Endodermal cell (in vitro differentiated cells): Measurements from ENCODE around the gene IL36B. TPM values are rescaled to one million over a fixed set of nuclear protein-coding genes. Genes with fewer than 3 reads are reported as not detected.

Source experiments
- DNase-seq: peaks from one replicate; pipeline ENCODE4 v3.0.0-alpha.2; 2017
- H3K27ac ChIP-seq: 2 replicates; pipeline ENCODE4 v1.5.1; 2013; ENCODE audit warnings: mild to moderate bottlenecking, low read depth, low read length, moderate library complexity
- H3K27me3 ChIP-seq: 2 replicates; pipeline ENCODE4 v1.6.1; 2013; ENCODE audit warnings: mild to moderate bottlenecking, low read length, moderate library complexity; ENCODE audit not compliant: insufficient read depth, control insufficient read depth, poor library complexity, severe bottlenecking
- H3K36me3 ChIP-seq: 2 replicates; pipeline ENCODE4 v1.7.0; 2013; ENCODE audit warnings: mild to moderate bottlenecking, low read length, moderate library complexity; ENCODE audit not compliant: control insufficient read depth, insufficient read depth
- H3K4me1 ChIP-seq: one replicate; pipeline ENCODE4 v1.7.0; 2013; ENCODE audit warnings: low read length; ENCODE audit not compliant: control insufficient read depth, insufficient read depth
- H3K4me3 ChIP-seq: 2 replicates; pipeline ENCODE4 v1.5.1; 2013; ENCODE audit warnings: mild to moderate bottlenecking, low read length, moderate library complexity
- H3K9ac ChIP-seq: 2 replicates; pipeline ENCODE4 v1.6.1; 2013; ENCODE audit warnings: mild to moderate bottlenecking, low read length, moderate library complexity; ENCODE audit not compliant: poor library complexity, severe bottlenecking; ENCODE audit errors: extremely low read depth
- H3K9me3 ChIP-seq: 2 replicates; pipeline ENCODE4 v1.6.1; 2013; ENCODE audit warnings: mild to moderate bottlenecking, low read length, moderate library complexity; ENCODE audit not compliant: control insufficient read depth
- H3K27ac Mint-ChIP-seq: 2 replicates; pipeline ENCODE4 v1.8.0; 2020; ENCODE audit warnings: mixed read lengths
- H3K27me3 Mint-ChIP-seq: 2 replicates; pipeline ENCODE4 v1.8.0; 2021; ENCODE audit warnings: mild to moderate bottlenecking, mixed read lengths; ENCODE audit not compliant: insufficient read depth
- H3K36me3 Mint-ChIP-seq: 2 replicates; pipeline ENCODE4 v1.8.0; 2020; ENCODE audit warnings: low read depth, mixed read lengths
- H3K4me1 Mint-ChIP-seq: 2 replicates; pipeline ENCODE4 v1.8.0; 2020; ENCODE audit warnings: mixed read lengths
- H3K4me3 Mint-ChIP-seq: 2 replicates; pipeline ENCODE4 v1.8.0; 2020; ENCODE audit warnings: mild to moderate bottlenecking, moderate library complexity, mixed read lengths
- H3K9me3 Mint-ChIP-seq: 2 replicates; pipeline ENCODE4 v1.8.0; 2020; ENCODE audit warnings: mild to moderate bottlenecking, mixed read lengths
- CTCF ChIP-seq: fragments of 200-600 bp; sonication (generic); conservative IDR thresholded peaks from 2 replicates; pipeline ENCODE4 v1.5.0; 2021; ENCODE audit warnings: antibody characterized with exemption, mild to moderate bottlenecking
- WGBS, 2 experiments: methylation state at CpG; one replicate each; pipeline versions ENCODE4 v1.1.5 to v1.1.7; 2013; ENCODE audit warnings: missing lambda C conversion rate in 2 of 2, mixed read lengths in 1 of 2; ENCODE audit not compliant: insufficient coverage in 1 of 2, insufficient read length in 1 of 2; 5-methylcytosine and 5-hydroxymethylcytosine counted together
- total RNA-seq, 2 donors: library from RNA; stranded (reverse); fragmentation: NEBNext Ultra II Directional in 1 of 2; extraction: Animal tissue kit (Norgen Biotek cat#: 25700) in 1 of 2; gene quantifications; 2 replicates in 1 of 2; 3 replicates in 1 of 2; pipeline ENCODE4 v1.2.1, GENCODE V29; 2021

IL36B gene
- total RNA-seq, 2 donors from 2014 or later: not detected

DNA sequence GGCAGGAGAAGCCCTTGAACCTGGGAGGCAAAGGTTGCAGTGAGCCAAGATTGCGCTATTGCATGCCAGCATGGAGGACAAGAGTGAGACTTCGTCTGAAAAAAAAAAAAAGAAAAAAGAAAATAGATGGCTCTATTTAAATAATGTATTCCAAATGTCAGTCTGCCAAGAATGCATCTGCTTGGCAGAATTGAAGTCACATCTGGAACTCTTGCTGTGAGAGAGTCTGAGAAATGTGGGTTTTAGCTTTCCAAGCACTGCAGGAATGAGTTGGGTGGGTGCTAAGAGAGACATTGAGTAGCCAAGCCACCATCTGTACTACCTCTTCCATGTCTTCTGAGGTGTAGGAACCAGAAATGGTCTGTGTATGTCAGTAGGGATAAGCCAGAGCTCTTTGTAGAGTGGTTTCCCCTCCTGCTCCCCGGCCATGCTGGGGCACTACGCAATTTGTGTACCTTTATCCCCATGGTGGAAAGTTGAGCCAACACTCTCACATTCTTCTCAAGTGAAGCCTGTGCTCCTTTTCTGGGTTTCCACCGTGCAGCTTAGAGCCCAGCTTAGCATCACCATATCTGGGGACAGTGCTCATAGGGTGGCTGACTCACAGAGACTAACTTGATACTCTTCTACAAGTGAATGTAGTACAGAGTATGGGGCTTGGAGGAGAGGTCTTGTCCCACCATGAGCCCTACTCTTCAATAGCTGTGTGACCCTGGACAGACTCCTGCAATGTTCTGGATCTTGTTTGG, 40.4 kb upstream of the IL36B start:
- H3K4me1 ChIP-seq: no peaks in the 10 kb centered on the region
- DNase-seq: no peak
- H3K27me3 ChIP-seq: peaks cover 69% of the 10 kb centered on the region
- H3K4me3 ChIP-seq: no peak overlapping the region
- H3K27ac ChIP-seq: no peak overlapping the region
- Mint-ChIP-seq H3K4me1 (no peaks in the 10 kb centered on the region), H3K9me3 (peaks cover 24% of the 10 kb centered on the region), H3K4me3 (no peak overlapping the region), H3K27ac (no peak overlapping the region), H3K27me3 (peaks cover 15% of the 10 kb centered on the region), H3K36me3 (no peaks in the 10 kb centered on the region)
- H3K36me3 ChIP-seq: no peaks in the 10 kb centered on the region
- TF ChIP-seq CTCF: no peak
- no peak overlapping the region for H3K9ac ChIP-seq
- H3K9me3 ChIP-seq: peaks cover 25% of the 10 kb centered on the region
- 87 to 100% methylated on average over 1 to 5 of the region's 5 CpGs for WGBS, 2 experiments

- no peak for DNase-seq
- no peak overlapping the region for H3K4me3 Mint-ChIP-seq
- Histone ChIP-seq H3K27me3 (peaks cover 77% of the 10 kb centered on the region), H3K9ac (no peak overlapping the region), H3K36me3 (no peaks in the 10 kb centered on the region), H3K9me3 (peaks cover 13% of the 10 kb centered on the region), H3K4me1 (no peaks in the 10 kb centered on the region), H3K27ac (no peak overlapping the region), H3K4me3 (no peak overlapping the region)
- H3K4me1 Mint-ChIP-seq: no peaks in the 10 kb centered on the region
- no peaks in the 10 kb centered on the region for H3K36me3 Mint-ChIP-seq
- 83 to 95% methylated on average over 4 of the region's 4 CpGs for WGBS, 2 experiments
- TF ChIP-seq CTCF: no peak
- H3K9me3 Mint-ChIP-seq: peaks cover 10% of the 10 kb centered on the region
- H3K27ac Mint-ChIP-seq: no peak overlapping the region
- H3K27me3 Mint-ChIP-seq: peaks cover 18% of the 10 kb centered on the region
Observed at GRCh38 chr2:113091231-113091896, 38.7 kb upstream of the IL36B start.

GRCh38 chr2:113089916-113090315, 37.2 kb upstream of the IL36B start:
- H3K4me3 ChIP-seq: no peak overlapping the region
- no peaks in the 10 kb centered on the region for H3K4me1 Mint-ChIP-seq

More at GRCh38 chr2:113089916-113090315, 37.2 kb upstream of the IL36B start:
- DNase-seq: no peak
- H3K27ac ChIP-seq: no peak overlapping the region
- no peaks in the 10 kb centered on the region for H3K36me3 ChIP-seq
- H3K4me1 ChIP-seq: no peaks in the 10 kb centered on the region
- peaks cover 8% of the 10 kb centered on the region for H3K9me3 ChIP-seq
- H3K27me3 ChIP-seq: peaks cover 87% of the 10 kb centered on the region
- TF ChIP-seq CTCF: no peak
- H3K36me3 Mint-ChIP-seq: no peaks in the 10 kb centered on the region
- peaks cover 20% of the 10 kb centered on the region for H3K27me3 Mint-ChIP-seq
- H3K27ac Mint-ChIP-seq: no peak overlapping the region
- H3K9me3 Mint-ChIP-seq: peaks cover under 1% of the 10 kb centered on the region
- H3K4me3 Mint-ChIP-seq: no peak overlapping the region
- no peak overlapping the region for H3K9ac ChIP-seq
